ENCODE measurements around the gene AKR1B1. TPM values are rescaled to one million over a fixed set of nuclear protein-coding genes. Genes with fewer than 3 reads are reported as not detected.

Gene AKR1B1
- total and polyA plus RNA-seq, 2 donors (not counting 1 experiment from before 2014, with no cell fraction given), result 170 to 213 TPM

DNA sequence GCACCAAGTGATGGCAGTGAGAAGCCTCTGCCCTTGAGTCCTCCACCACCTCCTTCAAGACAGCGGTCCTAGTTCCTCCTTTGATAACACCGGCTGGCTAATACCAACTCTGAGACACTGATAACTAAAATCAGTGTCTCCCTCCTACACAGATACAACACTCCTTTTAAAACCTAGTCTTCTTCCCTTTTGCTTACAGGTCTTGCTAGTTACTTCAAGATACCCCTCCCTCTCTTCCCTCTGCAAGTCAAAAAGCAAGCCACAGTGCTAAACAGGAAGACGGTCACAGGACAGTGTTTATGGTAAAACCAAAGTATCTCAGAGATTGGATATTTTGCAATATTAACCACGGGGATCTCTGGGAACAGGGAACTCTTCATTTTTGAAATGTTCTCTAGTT lies 4.6 kb downstream of the AKR1B1 start:
- Histone ChIP-seq H4K20me1 (ENCODE audit: control insufficient read depth, extremely low read depth, insufficient read depth, low read length) (no peaks in the 10 kb centered on the region), H3K27ac (ENCODE audit: insufficient read depth, low read length) (no peak overlapping the region), H3K36me3 (ENCODE audit: control insufficient read depth, insufficient read depth, low read length) (peaks cover 4% of the 10 kb centered on the region), H3K79me2 (ENCODE audit: control insufficient read depth, insufficient read depth, low read length) (peaks cover 9% of the 10 kb centered on the region), H3K9me3 (ENCODE audit: control insufficient read depth, insufficient read depth, low read depth, low read length) (no peaks in the 10 kb centered on the region), H2AFZ (ENCODE audit: low read length) (no peak overlapping the region), H3K27me3 (ENCODE audit: control insufficient read depth, insufficient read depth, low read length) (no peaks in the 10 kb centered on the region), H3K4me3 (replicated peaks in 1 of 4; ENCODE audit: control extremely low read depth in 1 of 4, insufficient read depth in 1 of 4, low read depth in 3 of 4, low read length in 4 of 4) (no peak overlapping the region), H3K4me2 (ENCODE audit: extremely low read depth, insufficient read depth, low read length) (no peak overlapping the region), H3K9ac (ENCODE audit: insufficient read depth, low read length) (no peak overlapping the region), H3K4me1 (ENCODE audit: control insufficient read depth, extremely low read depth, insufficient read depth, low read length) (peaks cover 29% of the 10 kb centered on the region)
- TF ChIP-seq, protein P1, sequence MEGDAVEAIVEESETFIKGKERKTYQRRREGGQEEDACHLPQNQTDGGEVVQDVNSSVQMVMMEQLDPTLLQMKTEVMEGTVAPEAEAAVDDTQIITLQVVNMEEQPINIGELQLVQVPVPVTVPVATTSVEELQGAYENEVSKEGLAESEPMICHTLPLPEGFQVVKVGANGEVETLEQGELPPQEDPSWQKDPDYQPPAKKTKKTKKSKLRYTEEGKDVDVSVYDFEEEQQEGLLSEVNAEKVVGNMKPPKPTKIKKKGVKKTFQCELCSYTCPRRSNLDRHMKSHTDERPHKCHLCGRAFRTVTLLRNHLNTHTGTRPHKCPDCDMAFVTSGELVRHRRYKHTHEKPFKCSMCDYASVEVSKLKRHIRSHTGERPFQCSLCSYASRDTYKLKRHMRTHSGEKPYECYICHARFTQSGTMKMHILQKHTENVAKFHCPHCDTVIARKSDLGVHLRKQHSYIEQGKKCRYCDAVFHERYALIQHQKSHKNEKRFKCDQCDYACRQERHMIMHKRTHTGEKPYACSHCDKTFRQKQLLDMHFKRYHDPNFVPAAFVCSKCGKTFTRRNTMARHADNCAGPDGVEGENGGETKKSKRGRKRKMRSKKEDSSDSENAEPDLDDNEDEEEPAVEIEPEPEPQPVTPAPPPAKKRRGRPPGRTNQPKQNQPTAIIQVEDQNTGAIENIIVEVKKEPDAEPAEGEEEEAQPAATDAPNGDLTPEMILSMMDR (conservative IDR thresholded peaks at IDR 0.05 in 1 of 2, IDR thresholded peaks at IDR 0.05 in 1 of 2; ENCODE audit: low read depth in 1 of 2, low read length in 2 of 2), result no peak
- TF ChIP-seq EZH2 (IDR thresholded peaks at IDR 0.05; ENCODE audit: low read length, missing control alignments), result no peak
- DNase-seq (ENCODE audit: low read depth in 2 of 2), result peak in 1 of 2 donors; percentile 49

DNA sequence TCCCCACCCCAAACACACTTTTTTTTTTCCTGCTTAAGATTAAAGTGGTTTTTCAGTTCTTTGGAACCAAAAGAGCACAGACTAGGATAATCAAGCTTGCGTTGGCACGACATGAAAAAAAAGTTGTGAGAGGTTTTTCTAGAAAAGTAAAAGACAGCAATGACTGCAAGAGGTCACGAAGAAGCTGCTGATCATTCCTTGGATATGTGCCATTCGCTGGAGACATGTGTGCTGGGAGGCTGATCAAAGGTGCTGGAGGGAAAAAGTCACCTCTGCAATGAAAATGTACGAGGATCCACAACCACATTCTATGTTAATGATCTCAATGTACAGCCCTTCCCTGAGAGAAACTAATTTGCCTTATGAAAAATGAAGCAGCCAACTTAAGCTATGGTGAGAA lies 5.4 kb downstream of the AKR1B1 start:
- Histone ChIP-seq H3K4me3 (replicated peaks in 1 of 4; ENCODE audit: control extremely low read depth in 1 of 4, insufficient read depth in 1 of 4, low read depth in 3 of 4, low read length in 4 of 4) (no peak overlapping the region), H4K20me1 (ENCODE audit: control insufficient read depth, extremely low read depth, insufficient read depth, low read length) (no peaks in the 10 kb centered on the region), H3K9ac (ENCODE audit: insufficient read depth, low read length) (no peak overlapping the region), H3K9me3 (ENCODE audit: control insufficient read depth, insufficient read depth, low read depth, low read length) (no peaks in the 10 kb centered on the region), H2AFZ (ENCODE audit: low read length) (no peak overlapping the region), H3K27ac (ENCODE audit: insufficient read depth, low read length) (no peak overlapping the region), H3K36me3 (ENCODE audit: control insufficient read depth, insufficient read depth, low read length) (peaks cover 8% of the 10 kb centered on the region), H3K27me3 (ENCODE audit: control insufficient read depth, insufficient read depth, low read length) (no peaks in the 10 kb centered on the region), H3K4me1 (ENCODE audit: control insufficient read depth, extremely low read depth, insufficient read depth, low read length) (peaks cover 34% of the 10 kb centered on the region), H3K79me2 (ENCODE audit: control insufficient read depth, insufficient read depth, low read length) (peaks cover 9% of the 10 kb centered on the region), H3K4me2 (ENCODE audit: extremely low read depth, insufficient read depth, low read length) (no peak overlapping the region)
- no peak for DNase-seq (ENCODE audit: low read depth in 2 of 2)
- no peak for TF ChIP-seq EZH2 (IDR thresholded peaks at IDR 0.05; ENCODE audit: low read length, missing control alignments)
- TF ChIP-seq, protein P1 (conservative IDR thresholded peaks at IDR 0.05 in 1 of 2, IDR thresholded peaks at IDR 0.05 in 1 of 2; ENCODE audit: low read depth in 1 of 2, low read length in 2 of 2), result no peak

DNA sequence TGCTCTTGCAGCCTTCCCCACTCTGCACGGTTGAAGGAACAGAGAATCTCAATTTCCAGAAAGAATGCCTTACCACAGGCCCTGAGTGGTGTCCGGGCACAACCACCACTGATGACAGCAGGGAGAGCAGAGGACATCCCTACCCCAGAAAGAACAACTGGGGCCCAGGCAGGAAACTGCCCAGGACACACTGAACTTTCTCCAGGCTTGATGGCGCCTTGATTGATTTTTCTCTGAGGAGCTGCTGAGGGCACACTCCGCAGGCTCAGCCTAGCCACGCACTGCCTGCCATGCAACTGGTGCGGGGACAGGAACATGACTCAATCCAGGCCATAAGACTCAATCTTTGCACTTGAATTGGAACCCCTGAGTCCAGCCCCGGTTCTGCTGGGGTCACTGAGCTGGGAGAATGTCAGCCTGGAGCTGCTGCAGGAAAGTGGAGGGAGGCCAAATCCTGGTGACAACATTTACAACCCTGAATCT lies 5.9 kb downstream of the AKR1B1 start:
- no peak overlapping the region for H3K4me3 ChIP-seq (replicated peaks in 1 of 4; ENCODE audit: control extremely low read depth in 1 of 4, insufficient read depth in 1 of 4, low read depth in 3 of 4, low read length in 4 of 4)
- no peak overlapping the region for H3K9ac ChIP-seq (ENCODE audit: insufficient read depth, low read length)
- H3K27ac ChIP-seq (ENCODE audit: insufficient read depth, low read length), result peak overlapping the region; percentile 11
- no peaks in the 10 kb centered on the region for H3K27me3 ChIP-seq (ENCODE audit: control insufficient read depth, insufficient read depth, low read length)
- TF ChIP-seq, protein P1 (conservative IDR thresholded peaks at IDR 0.05 in 1 of 2, IDR thresholded peaks at IDR 0.05 in 1 of 2; ENCODE audit: low read depth in 1 of 2, low read length in 2 of 2), result no peak
- TF ChIP-seq EZH2 (IDR thresholded peaks at IDR 0.05; ENCODE audit: low read length, missing control alignments), result no peak
- H3K36me3 ChIP-seq (ENCODE audit: control insufficient read depth, insufficient read depth, low read length), result peaks cover 9% of the 10 kb centered on the region
- H3K79me2 ChIP-seq (ENCODE audit: control insufficient read depth, insufficient read depth, low read length), result peaks cover 8% of the 10 kb centered on the region
- peak overlapping the region; percentile 25 for H3K4me2 ChIP-seq (ENCODE audit: extremely low read depth, insufficient read depth, low read length)
- no peak overlapping the region for H2AFZ ChIP-seq (ENCODE audit: low read length)
- no peaks in the 10 kb centered on the region for H4K20me1 ChIP-seq (ENCODE audit: control insufficient read depth, extremely low read depth, insufficient read depth, low read length)
- no peaks in the 10 kb centered on the region for H3K9me3 ChIP-seq (ENCODE audit: control insufficient read depth, insufficient read depth, low read depth, low read length)
- no peak for DNase-seq (ENCODE audit: low read depth in 2 of 2)
- H3K4me1 ChIP-seq (ENCODE audit: control insufficient read depth, extremely low read depth, insufficient read depth, low read length), result peaks cover 37% of the 10 kb centered on the region
